ENCODE measurements around the gene KRT23. TPM values are rescaled to one million over a fixed set of nuclear protein-coding genes. Genes with fewer than 3 reads are reported as not detected.

The KRT23 gene
- total and polyA plus RNA-seq, 2 of the 4 experiments (the other 2 are of a cell fraction): 0.36 to 0.39 TPM

DNA sequence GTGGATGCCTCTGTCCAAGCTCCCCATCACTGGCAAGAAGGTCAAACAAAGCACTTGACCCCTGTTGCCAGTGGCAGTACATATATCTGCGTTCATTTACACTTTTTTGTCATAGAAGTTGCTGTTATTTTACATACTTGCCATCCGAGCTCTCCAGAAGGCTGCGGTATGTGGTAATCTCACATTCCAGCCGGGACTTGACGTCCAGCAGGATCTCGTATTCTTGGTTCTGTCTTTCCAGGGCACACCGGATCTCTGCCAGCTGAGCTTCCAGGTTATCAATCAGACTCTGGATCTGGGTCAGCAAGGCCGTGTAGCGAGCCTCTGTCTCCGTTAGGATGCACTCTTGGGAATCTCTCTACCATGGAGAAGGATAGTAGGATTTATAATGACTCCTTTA is 22.7 kb upstream of the KRT23 start:
- TF ChIP-seq POLR2A (IDR thresholded peaks at IDR 0.05; ENCODE audit: low read depth, low read length) (no peak), CHD1 (IDR thresholded peaks at IDR 0.05; ENCODE audit: low read depth, low read length) (no peak), FOS (IDR thresholded peaks at IDR 0.05; ENCODE audit: low read depth, low read length) (no peak), SMC3 (IDR thresholded peaks at IDR 0.05; ENCODE audit: low read depth, low read length) (no peak), RCOR1 (IDR thresholded peaks at IDR 0.05; ENCODE audit: insufficient replicate concordance, low read length) (no peak), NFE2L2 (IDR thresholded peaks at IDR 0.05; ENCODE audit: low read depth, low read length) (no peak), RAD21 (IDR thresholded peaks at IDR 0.05; ENCODE audit: low read length) (no peak), RFX5 (IDR thresholded peaks at IDR 0.05; ENCODE audit: low read depth, low read length) (no peak)
- TF ChIP-seq, protein P1, sequence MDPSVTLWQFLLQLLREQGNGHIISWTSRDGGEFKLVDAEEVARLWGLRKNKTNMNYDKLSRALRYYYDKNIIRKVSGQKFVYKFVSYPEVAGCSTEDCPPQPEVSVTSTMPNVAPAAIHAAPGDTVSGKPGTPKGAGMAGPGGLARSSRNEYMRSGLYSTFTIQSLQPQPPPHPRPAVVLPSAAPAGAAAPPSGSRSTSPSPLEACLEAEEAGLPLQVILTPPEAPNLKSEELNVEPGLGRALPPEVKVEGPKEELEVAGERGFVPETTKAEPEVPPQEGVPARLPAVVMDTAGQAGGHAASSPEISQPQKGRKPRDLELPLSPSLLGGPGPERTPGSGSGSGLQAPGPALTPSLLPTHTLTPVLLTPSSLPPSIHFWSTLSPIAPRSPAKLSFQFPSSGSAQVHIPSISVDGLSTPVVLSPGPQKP (IDR thresholded peaks at IDR 0.05; ENCODE audit: borderline replicate concordance, low read depth, low read length): no peak
- Histone ChIP-seq H3K36me3 (ENCODE audit: control insufficient read depth, insufficient read depth, low read length) (no peaks in the 10 kb centered on the region), H3K14ac (replicated peaks; ENCODE audit: low read depth, low read length) (peak overlapping the region; percentile 39), H3K18ac (ENCODE audit: low read depth, low read length) (peak overlapping the region; percentile 38; the same call in 1 of the 2 replicates), H3K27me3 (ENCODE audit: control insufficient read depth, insufficient read depth, low read length) (no peaks in the 10 kb centered on the region), H2BK120ac (ENCODE audit: low read depth, low read length) (peak overlapping the region; percentile 56; the same call in 1 of the 2 replicates), H2AK5ac (ENCODE audit: low read depth, low read length) (peak overlapping the region; percentile 33; the same call in 1 of the 2 replicates), H3K23ac (ENCODE audit: low read depth, low read length) (no peak overlapping the region), H3K79me1 (ENCODE audit: low read depth in 1 of 2, low read length in 2 of 2) (no peaks in the 10 kb centered on the region), H2AFZ (replicated peaks; ENCODE audit: low read length, poor library complexity) (peak overlapping the region; percentile 18), H3K4ac (ENCODE audit: low read depth, low read length) (peak overlapping the region; percentile 66), H3K27ac (ENCODE audit: insufficient read depth, low read length) (peak overlapping the region; percentile 8; the same call in 1 of the 2 replicates), H4K8ac (ENCODE audit: low read depth in 2 of 2, low read length in 2 of 2) (peak overlapping the region; percentile 50 to 73; a peak in 3 of 4 replicates), H2BK5ac (ENCODE audit: low read depth, low read length, poor library complexity, severe bottlenecking) (no peak overlapping the region), H4K20me1 (ENCODE audit: insufficient read depth, low read length) (no peaks in the 10 kb centered on the region), H2AK9ac (replicated peaks; ENCODE audit: low read depth, low read length, poor library complexity) (no peak overlapping the region), H3K9me3 (ENCODE audit: control insufficient read depth, insufficient read depth, low read length) (no peaks in the 10 kb centered on the region), H3K9me1 (ENCODE audit: insufficient read depth, low read length) (peaks cover 9% of the 10 kb centered on the region), H3K4me1 (ENCODE audit: control insufficient read depth, insufficient read depth, low read length) (peaks cover 8% of the 10 kb centered on the region), H3K4me2 (ENCODE audit: low read depth, low read length) (peak overlapping the region; percentile 63), H3K56ac (ENCODE audit: extremely low read depth, insufficient read depth, low read length) (no peak overlapping the region), H3K4me3 (ENCODE audit: insufficient read depth, low read depth, low read length) (no peak overlapping the region), H4K5ac (ENCODE audit: low read depth, low read length) (peak overlapping the region; percentile 74; the same call in 1 of the 2 replicates), H4K91ac (ENCODE audit: insufficient read depth, low read depth, low read length) (peak overlapping the region; percentile 16; the same call in 1 of the 2 replicates), H2BK15ac (ENCODE audit: low read depth, low read length) (peak overlapping the region; percentile 72; the same call in 2 of the 3 replicates), H2BK20ac (ENCODE audit: low read depth, low read length) (peak overlapping the region; percentile 2; the same call in 1 of the 2 replicates), H3K9ac (ENCODE audit: low read depth, low read length) (no peak overlapping the region)
- in situ Hi-C loops (cut with MboI; ENCODE audit: low sequenced_read_pairs) (no loop called here), dilution Hi-C loops (cut with HindIII; ENCODE audit: low sequenced_read_pairs, unreplicated experiment) (no loop called here), intact Hi-C loops (cut with micrococcal nuclease) (no loop called here)
- BruUV-seq (replicated peaks): no TSS peak
- ChIA-PET CTCF (no interaction called here), POLR2A (ENCODE audit: unreplicated experiment) (no interaction called here)
- DNase-seq (peak; percentile 51), ATAC-seq (ENCODE audit: low read depth) (no peak)
- 52% methylated on average over 5 of the region's 10 CpGs; no CpG with 5 or more reads in 1 of the 2 experiments for WGBS, 2 experiments (ENCODE audit: extremely low coverage in 2 of 2, insufficient read length in 1 of 2)

Data from IMR-90 (cell line).